GM19193 (cell line): ENCODE measurements around the gene CLEC4G.
A peak's percentile ranks its signal among the peaks of the same experiment; 100 is the strongest.

Experiments
- POLR2A ChIP-seq: IDR thresholded peaks from 4 replicates; pipeline ENCODE4 v1.6.1; 2011; ENCODE audit not compliant: insufficient read depth, insufficient read length; ENCODE audit errors: extremely low read depth

CLEC4G gene

DNA sequence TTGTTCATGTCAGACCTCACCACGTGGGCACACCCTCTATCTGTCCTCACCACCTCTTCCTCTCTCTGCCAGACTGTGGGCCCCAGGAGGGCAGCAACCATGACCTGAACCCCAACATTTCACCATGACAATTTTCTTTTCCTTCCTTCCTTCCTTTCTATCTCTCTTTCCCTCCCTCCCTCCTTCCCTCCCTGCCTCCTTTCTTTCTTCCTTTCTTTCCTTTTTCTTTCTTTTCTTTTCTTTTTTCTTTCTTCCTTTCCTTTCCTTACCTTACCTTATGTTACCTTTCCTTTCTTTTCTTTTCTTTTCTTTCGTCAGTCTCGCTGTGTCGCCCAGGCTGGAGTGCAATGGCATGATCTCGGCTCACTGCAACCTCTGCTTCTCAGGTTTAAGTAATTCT is 21.3 kb downstream of the CLEC4G start:
- TF ChIP-seq POLR2A = no peak

DNA sequence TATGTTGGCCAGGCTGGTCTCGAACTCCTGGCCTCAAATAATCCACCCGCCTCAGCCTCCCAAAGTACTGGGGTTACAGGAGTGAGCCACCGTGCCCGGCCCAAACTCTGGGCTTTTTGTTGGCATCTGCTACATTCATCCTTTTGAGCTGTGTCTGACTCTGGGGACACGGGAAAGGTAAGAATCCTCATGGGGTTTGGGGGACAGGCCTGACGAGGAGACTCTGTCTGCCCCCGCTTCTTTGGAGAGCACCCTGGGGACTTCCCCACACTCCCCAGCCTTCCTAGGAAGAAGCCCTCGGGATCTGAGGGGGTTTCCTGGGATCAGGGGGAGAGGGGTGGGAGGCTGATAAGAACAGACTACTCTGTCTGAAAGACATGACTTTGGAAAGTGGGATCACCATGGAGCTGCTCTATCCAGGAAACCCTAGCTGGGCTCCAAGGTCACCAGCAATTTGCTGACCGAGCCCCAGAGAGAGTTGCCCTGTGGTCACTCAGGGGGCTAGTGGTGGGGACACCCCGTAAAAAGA is 21.9 kb downstream of the CLEC4G start:
- TF ChIP-seq POLR2A = no peak

DNA sequence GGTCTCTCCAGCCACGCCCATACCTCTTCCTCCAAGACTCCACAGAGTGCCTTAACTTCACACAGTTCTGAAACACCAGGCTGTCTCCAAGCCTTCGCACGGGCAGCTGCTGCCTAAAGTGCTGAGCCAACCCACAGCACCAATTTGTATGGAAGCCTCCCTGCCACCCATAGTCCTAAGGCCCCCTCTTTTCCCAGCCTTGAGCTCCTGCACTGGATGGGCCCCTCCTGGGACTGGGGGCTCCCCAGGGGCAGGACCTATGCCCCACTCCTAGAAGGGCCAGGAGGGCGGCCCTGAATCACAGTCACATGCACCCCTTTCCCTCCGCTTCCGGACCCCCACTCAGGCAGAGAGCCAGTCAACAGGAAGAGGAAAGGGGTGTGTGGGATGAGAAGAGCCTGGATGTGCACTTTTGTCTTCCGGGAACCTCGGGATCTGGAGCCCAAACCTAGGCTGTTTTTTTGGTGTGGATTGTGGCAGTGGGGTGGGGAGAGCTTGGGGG is 24.9 kb downstream of the CLEC4G start:
- TF ChIP-seq POLR2A = no peak

DNA sequence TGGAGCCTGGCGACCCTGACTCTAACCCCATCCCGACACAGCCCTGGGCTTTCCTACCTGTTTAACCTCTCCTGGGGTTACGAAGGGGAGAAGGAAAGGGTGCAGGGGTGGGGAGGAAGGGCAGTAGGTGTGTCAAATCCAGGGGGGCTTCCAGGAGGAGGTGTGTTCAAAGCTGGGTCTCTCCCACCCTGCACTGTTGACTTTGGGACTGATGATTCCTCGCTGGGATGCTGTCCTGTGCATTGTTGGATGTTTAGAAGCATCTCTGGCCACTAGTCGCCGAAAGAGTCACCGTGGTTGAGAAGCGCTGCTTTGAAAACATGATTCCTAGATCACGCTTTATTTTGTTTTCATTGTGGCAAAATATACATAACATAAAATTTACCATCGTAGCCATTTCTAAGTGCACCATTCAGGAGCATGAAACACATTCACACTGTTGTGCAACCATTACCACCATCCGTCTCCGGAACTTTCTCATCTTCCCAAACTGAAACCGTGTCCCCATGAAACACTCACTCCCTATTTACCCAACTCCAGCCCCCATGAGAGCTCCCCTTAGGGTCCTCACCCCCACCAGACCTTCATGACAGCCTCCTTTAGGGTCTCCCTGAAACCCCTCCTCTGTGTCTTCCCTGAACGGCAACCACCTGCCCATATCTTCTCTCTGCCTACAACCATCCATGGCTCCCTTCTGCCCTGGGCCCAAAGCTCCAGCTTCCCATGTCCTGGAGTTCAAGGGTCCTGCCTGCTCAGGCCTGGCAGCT is 25.5 kb downstream of the CLEC4G start:
- TF ChIP-seq POLR2A = no peak

DNA sequence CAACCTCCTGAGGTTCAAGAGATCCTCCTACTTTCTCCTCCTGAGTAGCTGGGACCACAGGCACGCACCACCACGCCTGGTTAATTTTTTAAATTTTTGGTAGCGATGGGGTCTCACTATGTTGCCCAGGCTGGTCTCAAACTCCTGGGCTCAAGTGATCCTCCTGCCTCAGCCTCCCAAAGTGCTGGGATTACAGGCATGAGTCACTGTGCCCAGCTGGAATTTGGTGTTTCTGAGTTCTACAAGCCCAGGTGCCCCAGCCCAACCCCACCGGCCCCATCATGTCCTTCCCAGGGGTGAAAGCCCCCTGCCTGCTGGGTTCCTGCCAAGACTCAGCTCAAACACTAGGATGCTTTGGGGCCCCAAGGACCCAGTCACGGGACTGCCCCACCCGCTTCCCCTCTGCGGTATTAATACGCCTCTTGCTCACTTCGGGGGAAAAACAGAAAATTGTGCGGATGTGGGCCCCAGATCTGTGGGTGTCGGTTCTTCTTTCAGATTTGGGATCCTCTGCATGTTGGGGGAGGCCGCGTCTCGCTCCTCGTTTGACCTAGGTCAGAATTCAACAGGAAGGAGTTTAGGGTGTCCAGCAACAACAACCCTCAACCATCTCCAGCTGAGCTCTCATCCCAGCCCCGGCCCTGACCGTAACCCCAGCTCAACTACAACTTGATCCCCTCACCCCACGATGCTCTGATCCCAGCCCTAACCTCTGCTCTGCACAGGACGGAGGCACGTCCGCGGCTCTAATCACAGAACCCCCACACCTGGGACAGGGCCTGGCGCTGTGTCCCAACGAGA is 26.3 kb downstream of the CLEC4G start:
- no peak for TF ChIP-seq POLR2A

DNA sequence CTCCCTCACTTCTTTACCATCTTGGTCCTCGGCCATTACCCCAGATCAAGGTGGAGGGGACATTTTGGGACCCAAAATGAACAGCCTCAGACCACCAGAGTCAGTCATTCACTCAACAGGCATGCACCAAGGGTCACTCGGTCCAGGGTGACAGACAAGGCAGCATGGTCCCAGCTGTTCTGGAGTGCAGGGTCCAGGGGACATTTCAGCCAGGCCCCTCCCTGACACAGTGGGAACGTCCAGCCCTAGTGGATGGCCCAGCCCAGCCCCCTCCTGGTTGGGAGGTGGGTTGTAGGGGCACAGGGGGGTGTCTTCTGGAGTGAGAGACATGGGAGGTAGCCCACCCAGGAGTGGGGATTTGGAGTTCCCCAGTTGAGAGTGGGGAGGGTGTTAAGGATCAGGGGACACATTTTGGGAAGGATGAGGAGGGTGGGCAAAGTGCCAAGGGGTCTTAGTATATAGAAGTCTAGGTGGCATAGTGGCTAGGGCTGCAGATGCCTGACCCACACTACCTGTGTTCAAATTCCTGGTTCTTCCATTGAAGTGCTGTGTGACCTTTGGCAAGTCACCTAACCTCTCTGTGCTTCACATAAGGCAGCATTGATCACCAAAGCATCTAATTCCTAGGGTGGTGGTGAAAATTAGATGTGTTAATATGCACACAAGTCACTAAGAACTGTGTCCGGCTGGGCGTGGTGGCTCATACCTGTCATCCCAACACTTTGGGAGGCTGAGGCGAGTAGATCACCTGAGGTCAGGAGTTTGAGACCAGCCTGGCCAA is 27.4 kb downstream of the CLEC4G start:
- TF ChIP-seq POLR2A = no peak

DNA sequence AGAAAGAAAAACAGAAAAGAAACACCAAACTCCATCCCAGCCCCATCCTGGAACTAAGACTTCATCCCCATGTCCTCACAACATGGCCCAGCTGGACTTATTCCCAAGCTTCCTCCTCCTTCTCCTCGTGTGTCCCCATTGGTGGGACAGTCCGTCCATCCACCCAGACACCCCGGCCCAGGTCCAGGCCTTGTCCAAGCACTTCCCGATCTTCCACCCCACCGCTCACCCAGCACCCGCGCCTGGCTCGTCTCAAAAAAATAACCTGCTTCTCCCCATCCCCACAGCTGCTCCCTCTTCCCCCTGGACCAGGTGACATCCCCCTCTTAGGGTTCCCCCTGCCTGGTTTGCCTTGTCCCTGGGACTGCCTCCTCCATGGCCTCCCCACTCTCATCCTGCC is 28.6 kb downstream of the CLEC4G start:
- no peak for TF ChIP-seq POLR2A

DNA sequence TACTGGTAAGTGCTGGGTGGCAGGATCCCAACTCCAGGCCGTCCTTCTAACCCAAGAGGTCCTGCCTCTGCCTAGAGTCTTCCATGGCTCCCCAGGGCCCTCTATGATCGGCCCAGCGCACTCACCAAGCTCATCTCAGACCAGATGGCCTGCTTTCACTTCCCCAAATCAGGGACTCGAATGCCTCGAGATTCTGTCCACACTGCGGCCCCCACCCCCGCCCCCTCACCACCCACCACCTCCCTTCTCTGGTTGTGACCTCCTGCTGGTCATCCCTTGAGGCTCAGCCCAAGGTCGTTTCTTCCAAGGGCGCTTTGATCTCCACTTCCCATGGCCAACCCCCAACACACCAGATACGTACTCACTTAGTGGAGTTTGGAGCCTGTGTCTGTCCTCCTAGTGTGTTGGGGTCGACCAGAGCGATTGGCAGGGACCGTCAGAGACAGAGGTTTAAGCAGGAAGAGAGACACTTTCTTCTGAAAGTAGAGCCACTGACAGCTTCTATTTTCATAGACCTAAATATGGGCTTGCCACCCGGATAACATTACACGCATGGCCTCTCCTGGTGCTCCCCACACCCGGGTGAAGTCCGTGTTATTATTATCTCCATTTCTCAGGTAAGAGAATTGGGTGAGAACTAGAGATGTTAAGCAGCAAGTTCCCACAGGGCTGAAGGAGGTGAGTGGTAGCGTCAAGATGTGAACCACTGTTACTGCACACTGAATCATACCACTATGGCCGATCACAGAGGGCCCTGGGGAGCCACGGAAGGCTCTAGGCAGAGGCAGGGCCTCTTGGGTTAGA is 30.1 kb downstream of the CLEC4G start, which contains the start of gene FCER2:
TSS of gene FCER2 (minus strand) at position 478 of the 804 bp plus-strand sequence. CDS start 2,371 bp downstream, outside the sequence.
- peak; percentile 57 for TF ChIP-seq POLR2A

DNA sequence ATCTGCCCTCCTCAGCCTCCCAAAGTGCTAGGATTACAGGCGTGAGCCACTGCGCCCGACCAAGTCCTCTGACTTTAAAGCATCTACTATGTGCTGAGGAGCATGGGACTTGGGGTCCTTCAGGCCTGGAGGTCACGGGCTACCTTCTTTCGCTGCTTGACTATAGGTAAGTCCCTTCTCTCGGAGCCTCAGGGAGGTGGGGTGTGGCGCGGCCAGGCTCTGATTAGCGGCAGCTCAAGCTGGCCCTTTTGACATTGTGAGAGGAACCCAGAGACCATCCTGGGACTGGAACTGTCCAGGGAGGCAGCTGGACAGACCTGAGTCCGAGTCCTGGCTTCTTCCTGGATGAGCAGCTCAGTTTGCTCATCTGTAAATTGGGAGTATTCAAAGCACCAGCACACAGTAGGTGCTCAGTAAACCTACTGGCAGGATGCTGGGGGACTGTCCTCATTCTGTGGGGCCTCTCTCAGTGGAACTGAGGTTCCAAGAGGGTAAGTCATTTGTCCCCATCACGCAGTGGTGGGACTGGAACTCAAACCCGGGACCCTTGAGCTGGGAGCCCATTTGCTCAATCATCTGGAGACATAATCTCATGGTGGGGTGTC is 30.8 kb downstream of the CLEC4G start:
- no peak for TF ChIP-seq POLR2A

DNA sequence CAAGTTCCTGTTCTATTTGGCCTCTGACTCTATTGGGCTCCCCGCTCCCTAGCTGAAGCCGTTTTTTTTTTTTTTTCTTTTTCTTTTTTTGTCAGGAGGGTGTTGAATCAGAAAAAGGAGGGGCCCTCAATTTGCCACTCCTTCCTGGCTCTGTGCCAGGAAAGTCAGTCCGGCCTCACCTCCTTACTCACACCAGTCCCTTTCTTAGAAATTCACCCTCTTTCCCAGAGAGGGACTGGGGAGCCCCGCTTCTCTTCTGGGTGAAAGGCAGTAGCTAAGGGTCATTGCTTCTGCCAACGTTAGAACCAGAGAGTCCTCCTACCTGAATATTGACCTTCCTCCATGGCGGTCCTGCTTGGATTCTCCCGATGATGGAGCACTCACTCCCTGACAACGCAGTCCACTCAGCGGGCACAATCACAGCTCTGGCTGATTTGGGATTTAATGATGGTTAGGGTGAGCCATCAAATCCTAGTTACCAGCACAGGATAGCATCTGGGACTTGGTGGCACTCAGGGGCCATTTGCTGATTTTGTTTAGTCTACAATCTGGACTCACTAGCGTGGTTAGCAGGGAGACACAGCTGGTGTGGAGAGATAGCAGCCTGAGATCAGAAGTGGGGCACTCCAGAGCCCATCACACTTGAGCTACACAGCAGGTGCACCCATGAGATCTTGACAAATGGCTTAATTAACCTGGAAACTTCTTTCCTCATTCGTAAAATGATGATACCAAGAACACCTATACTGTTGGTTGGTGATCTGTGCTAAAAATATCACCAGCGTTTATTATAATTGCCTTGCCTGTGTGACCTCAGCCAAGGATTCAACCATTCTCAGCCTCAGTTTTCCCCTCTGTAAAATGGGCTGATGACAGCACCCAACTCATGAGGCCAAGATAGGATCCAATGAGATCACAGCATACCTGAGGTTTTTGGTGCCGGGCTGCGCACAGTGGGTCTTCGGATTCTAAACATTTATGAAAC is 32.2 kb downstream of the CLEC4G start:
- peak; percentile 16 for TF ChIP-seq POLR2A

DNA sequence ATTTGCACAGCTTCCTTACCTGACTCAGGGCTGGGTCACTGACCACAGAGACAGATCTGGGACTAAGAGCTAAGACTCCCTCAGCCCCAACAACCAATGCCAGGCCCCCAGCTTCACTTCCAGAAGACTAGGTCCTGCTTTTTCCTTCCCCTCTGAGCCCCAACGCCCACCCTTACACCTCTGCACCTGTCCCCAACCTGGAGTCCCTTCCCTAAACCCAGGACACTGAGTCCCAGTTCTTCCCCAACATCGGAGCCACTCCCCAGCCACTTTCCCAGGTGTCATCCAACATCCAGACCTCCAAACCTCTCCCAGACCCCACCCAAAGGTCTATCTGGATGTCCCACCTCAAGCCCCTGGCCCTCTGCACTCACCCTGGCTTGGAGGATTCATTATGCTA is 32.9 kb downstream of the CLEC4G start:
- TF ChIP-seq POLR2A = peak; percentile 28

DNA sequence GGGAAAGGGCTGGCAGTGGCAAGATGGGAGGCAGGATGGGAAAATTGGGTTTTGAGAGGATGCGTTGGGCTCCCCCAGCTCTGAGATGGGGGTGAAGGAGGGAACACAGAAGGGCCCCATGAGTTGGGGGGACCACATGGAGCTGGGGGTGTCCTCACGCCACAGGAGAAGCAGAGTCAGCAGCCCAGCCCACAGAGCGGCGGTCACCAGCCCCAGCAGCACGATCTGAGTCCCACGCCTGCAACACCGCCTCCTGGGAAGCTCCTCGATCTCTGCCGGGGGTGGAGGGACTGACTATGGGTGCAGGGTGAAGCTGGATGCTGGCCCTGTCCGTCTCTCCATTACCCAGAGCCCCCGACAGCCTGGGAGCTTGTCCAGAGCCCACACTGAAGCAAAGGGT is 33.3 kb downstream of the CLEC4G start:
- no peak for TF ChIP-seq POLR2A
